Loucy (cell line): ENCODE results near the gene AGXT.

ENCODE experiments used
- H2AFZ ChIP-seq: fragments of 200-600 bp; sonication (generic); 2 replicates; pipeline ENCODE4 v1.6.0; 2016; ENCODE audit warnings: antibody characterized with exemption, mild to moderate bottlenecking, low read length, moderate library complexity
- H3F3A ChIP-seq: fragments of 200-600 bp; 2 replicates; pipeline ENCODE4 v1.6.0; 2016; ENCODE audit warnings: antibody characterized with exemption, low read depth, mild to moderate bottlenecking
- H3K27me3 ChIP-seq: fragments of 200-600 bp; sonication (generic); 2 replicates; pipeline ENCODE4 v1.6.1; 2014; ENCODE audit warnings: low read length, mild to moderate bottlenecking; ENCODE audit not compliant: insufficient read depth, poor library complexity, severe bottlenecking
- H3K36me3 ChIP-seq: fragments of 200-600 bp; sonication (generic); 2 replicates; pipeline ENCODE4 v1.6.1; 2016; ENCODE audit warnings: low read length; ENCODE audit not compliant: insufficient read depth
- H3K4me1 ChIP-seq: fragments of 200-600 bp; sonication (generic); 2 replicates; pipeline ENCODE4 v1.5.1; 2014; ENCODE audit warnings: low read length, mild to moderate bottlenecking; ENCODE audit not compliant: insufficient read depth, poor library complexity, severe bottlenecking
- H3K4me2 ChIP-seq: fragments of 200-600 bp; sonication (generic); 2 replicates; pipeline ENCODE4 v1.6.0; 2014; ENCODE audit warnings: antibody characterized with exemption, low read length, low read depth, mild to moderate bottlenecking; ENCODE audit not compliant: poor library complexity, severe bottlenecking
- H3K4me3 ChIP-seq: fragments of 200-600 bp; sonication (generic); 2 replicates; pipeline ENCODE4 v1.5.1; 2014; ENCODE audit warnings: low read length, mild to moderate bottlenecking, mixed read lengths; ENCODE audit not compliant: poor library complexity, severe bottlenecking
- H3K79me2 ChIP-seq: fragments of 200-600 bp; sonication (generic); 2 replicates; pipeline ENCODE4 v1.6.1; 2014; ENCODE audit warnings: low read length; ENCODE audit not compliant: insufficient read depth
- H3K9ac ChIP-seq: fragments of 200-600 bp; sonication (generic); 2 replicates; pipeline ENCODE4 v1.6.0; 2014; ENCODE audit warnings: mild to moderate bottlenecking, low read depth, low read length, moderate library complexity; ENCODE audit not compliant: poor library complexity, severe bottlenecking
- H3K9me2 ChIP-seq: fragments of 200-600 bp; sonication (generic); replicated peaks from 2 replicates; pipeline ENCODE4 v1.6.1; 2016; ENCODE audit warnings: low read depth, low read length, mixed read lengths
- H3K9me3 ChIP-seq: fragments of 200-600 bp; sonication (generic); 2 replicates; pipeline ENCODE4 v1.6.1; 2014; ENCODE audit warnings: mild to moderate bottlenecking, antibody characterized with exemption, low read length, low read depth; ENCODE audit not compliant: insufficient read depth
- H4K20me1 ChIP-seq: fragments of 200-600 bp; sonication (generic); 2 replicates; pipeline ENCODE4 v1.6.0; 2014; ENCODE audit warnings: antibody characterized with exemption, low read length, mild to moderate bottlenecking; ENCODE audit not compliant: insufficient read depth, poor library complexity, severe bottlenecking
- CTCF ChIP-seq: fragments of 200-600 bp; sonication (generic); conservative IDR thresholded peaks from 2 replicates; pipeline ENCODE4 v1.5.1; 2014; ENCODE audit warnings: mild to moderate bottlenecking, antibody characterized with exemption, low read length
- EZH2phosphoT487 ChIP-seq: fragments of 200-600 bp; IDR thresholded peaks from 2 replicates; pipeline ENCODE4 v1.6.1; 2018; ENCODE audit warnings: antibody characterized with exemption, mild to moderate bottlenecking, moderate library complexity, borderline replicate concordance

Gene AGXT

GRCh38 chr2:240823449-240824336, 44.9 kb upstream of the AGXT start:
- Histone ChIP-seq H2AFZ (no peak overlapping the region), H4K20me1 (no peaks in the 10 kb centered on the region), H3K9ac (no peak overlapping the region), H3K36me3 (no peaks in the 10 kb centered on the region), H3K79me2 (no peaks in the 10 kb centered on the region), H3K4me2 (no peak overlapping the region), H3K9me3 (peaks cover 12% of the 10 kb centered on the region; the same call in 1 of the 2 replicates), H3K27me3 (no peaks in the 10 kb centered on the region), H3K9me2 (no peaks in the 10 kb centered on the region), H3K4me3 (no peak overlapping the region), H3F3A (no peaks in the 10 kb centered on the region), H3K4me1 (no peaks in the 10 kb centered on the region)
- no peak for TF ChIP-seq CTCF
- no peak for TF ChIP-seq EZH2phosphoT487

DNA sequence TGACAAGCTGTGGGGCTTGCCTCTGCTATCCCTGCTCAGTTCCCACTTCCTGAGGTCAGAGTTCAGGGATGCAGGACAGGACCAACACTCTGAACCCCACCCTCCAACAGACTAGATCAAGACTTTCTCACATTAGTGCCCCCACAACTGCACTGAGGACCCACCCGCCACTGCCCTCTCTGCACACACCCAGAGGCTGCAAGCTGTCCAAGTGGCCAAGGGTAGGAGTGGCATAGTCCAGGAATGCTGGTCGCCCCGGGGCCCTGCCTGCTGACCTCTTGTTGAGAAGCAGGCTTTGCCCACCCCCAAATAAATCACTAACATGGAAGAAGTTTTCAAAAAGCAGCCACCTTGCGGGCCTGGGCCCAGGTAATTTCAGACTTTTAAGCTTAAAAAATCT, 43.1 kb upstream of the AGXT start:
- Histone ChIP-seq H3K4me2 (no peak overlapping the region), H3K79me2 (no peaks in the 10 kb centered on the region), H3K9me2 (no peaks in the 10 kb centered on the region), H3K4me3 (no peak overlapping the region), H4K20me1 (no peaks in the 10 kb centered on the region), H3F3A (no peaks in the 10 kb centered on the region), H3K4me1 (no peaks in the 10 kb centered on the region), H3K9ac (no peak overlapping the region), H3K36me3 (no peaks in the 10 kb centered on the region), H3K9me3 (peaks cover 12% of the 10 kb centered on the region; the same call in 1 of the 2 replicates), H2AFZ (no peak overlapping the region), H3K27me3 (no peaks in the 10 kb centered on the region)
- no peak for TF ChIP-seq CTCF
- TF ChIP-seq EZH2phosphoT487: no peak

GRCh38 chr2:240831594-240832204, 36.9 kb upstream of the AGXT start:
- H3F3A ChIP-seq: no peaks in the 10 kb centered on the region
- no peaks in the 10 kb centered on the region for H3K27me3 ChIP-seq
- H3K4me2 ChIP-seq: no peak overlapping the region
- H4K20me1 ChIP-seq: no peaks in the 10 kb centered on the region
- H3K36me3 ChIP-seq: no peaks in the 10 kb centered on the region
- no peak overlapping the region for H3K4me3 ChIP-seq
- H3K4me1 ChIP-seq: no peaks in the 10 kb centered on the region
- H3K9me3 ChIP-seq: no peaks in the 10 kb centered on the region; the same call in 1 of the 2 replicates
- no peaks in the 10 kb centered on the region for H3K79me2 ChIP-seq
- H2AFZ ChIP-seq: no peak overlapping the region
- no peak for TF ChIP-seq CTCF
- H3K9ac ChIP-seq: no peak overlapping the region
- H3K9me2 ChIP-seq: no peaks in the 10 kb centered on the region
